HUES64 (cell line): Measurements from ENCODE around the gene ABCD2.
"Not testable (repeated sequence)": the region's sequence is repeated elsewhere in the genome, so short reads cannot be mapped to it uniquely, and the experiment has no call there.

ENCODE experiments used
- H3K27ac ChIP-seq: 2 replicates; pipeline ENCODE4 v1.7.0; 2013; ENCODE audit warnings: low read depth, low read length, inconsistent platforms
- H3K27me3 ChIP-seq: 2 replicates; pipeline ENCODE4 v1.6.1; 2013; ENCODE audit warnings: mild to moderate bottlenecking, low read length; ENCODE audit not compliant: insufficient read depth
- H3K36me3 ChIP-seq: 2 replicates; pipeline ENCODE4 v1.6.1; 2013; ENCODE audit warnings: mild to moderate bottlenecking, low read length; ENCODE audit not compliant: insufficient read depth
- H3K4me1 ChIP-seq: 2 replicates; pipeline ENCODE4 v1.6.1; 2013; ENCODE audit warnings: mild to moderate bottlenecking, low read length, moderate library complexity; ENCODE audit not compliant: insufficient read depth
- H3K4me3 ChIP-seq: 2 replicates; pipeline ENCODE4 v1.5.1; 2013; ENCODE audit warnings: mild to moderate bottlenecking, low read length, moderate library complexity
- H3K9ac ChIP-seq: 2 replicates; pipeline ENCODE4 v1.6.1; 2013; ENCODE audit warnings: mild to moderate bottlenecking, low read depth, low read length
- H3K9me3 ChIP-seq: 2 replicates; pipeline ENCODE4 v1.6.1; 2013; ENCODE audit warnings: low read depth, low read length; ENCODE audit not compliant: insufficient read depth
- WGBS: fragments of 150-250, 120-280 bp; methylation state at CpG from one replicate; pipeline ENCODE4 v1.1.7; 2013; ENCODE audit warnings: missing lambda C conversion rate; 5-methylcytosine and 5-hydroxymethylcytosine counted together

Gene ABCD2

GRCh38 chr12:39623919-39624318, 4.3 kb upstream of the ABCD2 start:
- no peaks in the 10 kb centered on the region for H3K9me3 ChIP-seq
- H3K36me3 ChIP-seq, result no peaks in the 10 kb centered on the region
- no peak overlapping the region for H3K9ac ChIP-seq
- H3K4me1 ChIP-seq, result peaks cover 5% of the 10 kb centered on the region; the same call in 1 of the 2 replicates
- no peak overlapping the region for H3K27ac ChIP-seq
- H3K4me3 ChIP-seq, result no peak overlapping the region
- WGBS, result 100% methylated on average over 1 of the region's 1 CpG
- H3K27me3 ChIP-seq, result peaks cover 3% of the 10 kb centered on the region; the same call in 1 of the 2 replicates

DNA sequence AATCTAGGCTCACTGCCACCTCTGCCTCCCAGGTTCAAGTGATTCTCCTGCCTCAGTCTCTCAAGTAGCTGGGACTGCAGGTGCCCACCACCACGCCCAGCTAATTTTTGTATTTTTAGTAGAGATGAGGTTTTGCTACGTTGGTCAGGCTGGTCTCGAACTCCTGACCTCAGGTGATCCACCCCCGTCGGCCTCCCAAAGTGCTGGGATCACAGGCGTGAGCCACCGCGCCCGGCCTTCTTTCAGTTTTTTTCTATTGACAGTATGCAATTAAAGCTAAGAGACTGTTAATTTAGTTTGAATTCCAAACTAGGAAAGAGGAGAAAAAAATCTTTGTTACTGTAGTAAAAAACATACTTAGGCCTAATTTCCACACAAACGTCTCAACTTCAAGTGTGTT, 3.6 kb upstream of the ABCD2 start:
- not testable (repeated sequence) for H3K9ac ChIP-seq, H3K27ac ChIP-seq, H3K4me3 ChIP-seq, H3K4me1 ChIP-seq, H3K9me3 ChIP-seq, H3K36me3 ChIP-seq
- 95% methylated on average over 9 of the region's 10 CpGs for WGBS
- H3K27me3 ChIP-seq, result peaks cover 10% of the 10 kb centered on the region

DNA sequence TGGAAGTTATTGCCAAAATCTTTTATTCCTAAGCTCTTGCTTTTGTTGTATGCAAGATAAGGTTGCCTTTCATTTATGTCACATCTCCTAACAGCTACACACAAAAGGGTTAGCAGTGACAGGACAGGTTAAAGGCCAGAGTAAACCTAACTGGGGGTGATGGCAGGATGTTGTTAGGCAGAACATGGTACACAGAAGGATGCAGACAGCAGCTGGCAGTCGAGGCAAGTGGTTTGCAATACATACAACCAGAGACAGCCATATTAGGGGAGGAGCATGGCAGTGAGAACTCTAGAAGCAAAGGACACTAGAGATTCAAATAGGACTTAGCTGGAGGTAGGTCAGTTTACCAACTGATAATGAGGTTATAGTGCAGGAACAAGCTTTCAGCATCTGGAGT, 2.7 kb upstream of the ABCD2 start:
- H3K4me1 ChIP-seq, result peaks cover 5% of the 10 kb centered on the region; the same call in 1 of the 2 replicates
- H3K36me3 ChIP-seq, result no peaks in the 10 kb centered on the region
- WGBS, result 94% methylated on average over 1 of the region's 1 CpG
- H3K27me3 ChIP-seq, result peaks cover 11% of the 10 kb centered on the region
- H3K9ac ChIP-seq, result no peak overlapping the region
- no peak overlapping the region for H3K27ac ChIP-seq
- no peaks in the 10 kb centered on the region for H3K9me3 ChIP-seq
- no peak overlapping the region for H3K4me3 ChIP-seq

DNA sequence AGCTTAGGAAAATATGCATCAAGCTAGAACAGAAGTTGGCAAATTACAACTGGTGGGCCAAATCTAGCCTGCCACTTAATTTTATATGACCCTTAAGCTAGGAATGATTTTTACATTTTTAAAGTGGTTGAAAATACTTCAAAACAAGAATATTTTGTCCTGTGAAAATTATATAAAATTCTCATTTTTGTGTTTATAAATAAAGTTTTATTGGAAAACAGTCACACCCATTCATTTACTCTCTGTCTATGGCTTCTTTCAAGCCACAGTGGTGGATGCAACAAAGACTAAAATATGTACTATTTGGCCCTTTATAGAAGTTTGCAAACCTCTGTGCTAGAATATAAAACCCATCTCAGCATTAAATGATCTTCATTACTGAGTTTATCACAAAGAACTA, 2.1 kb upstream of the ABCD2 start:
- no peaks in the 10 kb centered on the region for H3K36me3 ChIP-seq
- no peak overlapping the region for H3K9ac ChIP-seq
- no peak overlapping the region for H3K4me3 ChIP-seq
- H3K4me1 ChIP-seq, result peaks cover 5% of the 10 kb centered on the region; the same call in 1 of the 2 replicates
- H3K27ac ChIP-seq, result no peak overlapping the region
- no peaks in the 10 kb centered on the region for H3K9me3 ChIP-seq
- peaks cover 11% of the 10 kb centered on the region for H3K27me3 ChIP-seq

- Histone ChIP-seq H3K36me3 (no peaks in the 10 kb centered on the region), H3K27ac (no peak overlapping the region), H3K27me3 (peaks cover 11% of the 10 kb centered on the region), H3K9me3 (no peaks in the 10 kb centered on the region), H3K9ac (no peak overlapping the region), H3K4me3 (peak overlapping the region; percentile 66), H3K4me1 (peaks cover 5% of the 10 kb centered on the region; the same call in 1 of the 2 replicates)
- WGBS, result 92% methylated on average over 10 of the region's 11 CpGs
Observed at GRCh38 chr12:39620659-39621658, 1.4 kb upstream of the ABCD2 start.

GRCh38 chr12:39619316-39619659, 315 bp downstream of the ABCD2 start:
- Histone ChIP-seq H3K27ac (no peak overlapping the region), H3K9me3 (no peaks in the 10 kb centered on the region), H3K27me3 (peaks cover 11% of the 10 kb centered on the region), H3K9ac (no peak overlapping the region), H3K36me3 (no peaks in the 10 kb centered on the region), H3K4me1 (peaks cover 5% of the 10 kb centered on the region; the same call in 1 of the 2 replicates), H3K4me3 (peak overlapping the region; percentile 66)
- WGBS, result 38% methylated on average over 10 of the region's 10 CpGs

GRCh38 chr12:39618701-39619100, 902 bp downstream of the ABCD2 start:
- no peaks in the 10 kb centered on the region for H3K36me3 ChIP-seq
- H3K4me3 ChIP-seq, result no peak overlapping the region
- H3K9ac ChIP-seq, result no peak overlapping the region
- H3K4me1 ChIP-seq, result peaks cover 5% of the 10 kb centered on the region; the same call in 1 of the 2 replicates
- no peaks in the 10 kb centered on the region for H3K9me3 ChIP-seq
- H3K27ac ChIP-seq, result no peak overlapping the region
- H3K27me3 ChIP-seq, result peaks cover 11% of the 10 kb centered on the region
- WGBS, result 94% methylated on average over 5 of the region's 5 CpGs

- Histone ChIP-seq H3K4me1 (peaks cover 5% of the 10 kb centered on the region; the same call in 1 of the 2 replicates), H3K4me3 (no peak overlapping the region), H3K9me3 (no peaks in the 10 kb centered on the region), H3K36me3 (no peaks in the 10 kb centered on the region), H3K9ac (no peak overlapping the region), H3K27ac (no peak overlapping the region), H3K27me3 (peaks cover 11% of the 10 kb centered on the region)
- WGBS, result 100% methylated on average over 1 of the region's 1 CpG
Observed at GRCh38 chr12:39617887-39618286, 1.7 kb downstream of the ABCD2 start.

DNA sequence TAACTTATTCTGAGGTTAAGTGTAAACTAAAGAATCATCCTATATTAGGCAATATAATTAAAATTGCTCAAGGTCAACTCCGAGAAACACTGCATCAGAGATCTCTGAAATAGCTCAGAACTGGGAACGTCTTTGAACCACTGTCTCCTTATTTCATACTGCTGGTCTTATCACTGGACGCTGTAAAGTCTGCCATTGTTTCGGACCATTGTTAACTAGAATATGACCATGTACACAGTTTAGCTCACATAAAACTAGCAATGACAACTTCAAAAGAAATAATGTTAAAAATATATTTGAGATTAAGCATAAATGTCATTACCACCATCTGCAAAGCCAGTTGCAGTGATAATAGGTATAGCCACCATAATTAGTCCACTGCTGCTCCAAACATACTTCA, 2.9 kb downstream of the ABCD2 start:
- H3K27me3 ChIP-seq, result peaks cover 11% of the 10 kb centered on the region
- H3K4me1 ChIP-seq, result peaks cover 5% of the 10 kb centered on the region; the same call in 1 of the 2 replicates
- no peak overlapping the region for H3K9ac ChIP-seq
- no peaks in the 10 kb centered on the region for H3K9me3 ChIP-seq
- H3K36me3 ChIP-seq, result no peaks in the 10 kb centered on the region
- no peak overlapping the region for H3K27ac ChIP-seq
- WGBS, result 94% methylated on average over 4 of the region's 4 CpGs
- no peak overlapping the region for H3K4me3 ChIP-seq

GRCh38 chr12:39616251-39616650, 3.4 kb downstream of the ABCD2 start:
- H3K4me1 ChIP-seq, result peaks cover 5% of the 10 kb centered on the region; the same call in 1 of the 2 replicates
- no peaks in the 10 kb centered on the region for H3K9me3 ChIP-seq
- H3K9ac ChIP-seq, result no peak overlapping the region
- no peak overlapping the region for H3K4me3 ChIP-seq
- no peaks in the 10 kb centered on the region for H3K36me3 ChIP-seq
- H3K27me3 ChIP-seq, result peaks cover 11% of the 10 kb centered on the region
- 90% methylated on average over 1 of the region's 1 CpG for WGBS
- H3K27ac ChIP-seq, result no peak overlapping the region

- H3K36me3 ChIP-seq, result no peaks in the 10 kb centered on the region
- H3K4me1 ChIP-seq, result no peaks in the 10 kb centered on the region
- no peaks in the 10 kb centered on the region for H3K9me3 ChIP-seq
- WGBS, result 92% methylated on average over 2 of the region's 2 CpGs
- no peak overlapping the region for H3K9ac ChIP-seq
- peaks cover 4% of the 10 kb centered on the region for H3K27me3 ChIP-seq
- H3K4me3 ChIP-seq, result no peak overlapping the region
- no peak overlapping the region for H3K27ac ChIP-seq
Observed at GRCh38 chr12:39613525-39613924, 6.1 kb downstream of the ABCD2 start.
